AG04450 (cell line): ENCODE measurements around the gene CRNKL1. TPM values are rescaled to one million over a fixed set of nuclear protein-coding genes. Genes with fewer than 3 reads are reported as not detected.

Source experiments
- polyA plus RNA-seq: library from polyadenylated mRNA; depleted of rRNA; stranded (reverse); fragments of >200 nt; gene quantifications from 2 replicates; pipeline ENCODE4 v1.2.3, GENCODE V29; 2011; rRNA removed

The CRNKL1 gene
- polyA plus RNA-seq, 1 experiment, result 21.0 TPM

Other genes with a start within 250 kb of the CRNKL1 start
- gene NAA20, start 35.1 kb downstream of the CRNKL1 start, polyA plus RNA-seq, result 59.6 and 85.1 TPM in 2 replicates
- gene CFAP61, start 66 bp upstream of the CRNKL1 start, polyA plus RNA-seq, result not detected in 2 replicates